MM.1S (cell line): ENCODE results near the gene RAVER1.

Experiments
- CTCF ChIP-seq: fragments of 300-600 bp; sonication (generic); IDR thresholded peaks from 2 replicates; pipeline ENCODE4 v1.5.1; 2016; ENCODE audit warnings: antibody characterized with exemption, low read length, mixed read lengths
- EZH2 ChIP-seq: fragments of 300-600 bp; sonication (generic); optimal IDR thresholded peaks from 2 replicates; pipeline ENCODE3; 2017; ENCODE audit warnings: low read depth, mild to moderate bottlenecking, antibody characterized with exemption, low read length, mixed read lengths

- TF ChIP-seq EZH2 (no peak), CTCF (no peak)
Measured at GRCh38 chr19:10283301-10284064, 49.8 kb downstream of the RAVER1 start.
